Measurements from ENCODE around the gene RNF43.

- no peak for TF ChIP-seq POLR2A (IDR thresholded peaks at IDR 0.05)
- TF ChIP-seq CTCF (IDR thresholded peaks at IDR 0.05): no peak
These were observed 36.9 kb downstream of the RNF43 start for GRCh38 chr17:58380207-58381123.
